ENCODE results near the gene USP3.

GRCh38 chr15:63522225-63522578 is 17.8 kb downstream of the USP3 start:
- no peak for TF ChIP-seq POLR2A (conservative IDR thresholded peaks at IDR 0.05)
- TF ChIP-seq EZH2 (IDR thresholded peaks at IDR 0.05; ENCODE audit: borderline replicate concordance, low read depth, low read length) = no peak
- no peak for TF ChIP-seq IRF2 (CRISPR knock-in tag; IDR thresholded peaks at IDR 0.05)
- TF ChIP-seq, protein P1, sequence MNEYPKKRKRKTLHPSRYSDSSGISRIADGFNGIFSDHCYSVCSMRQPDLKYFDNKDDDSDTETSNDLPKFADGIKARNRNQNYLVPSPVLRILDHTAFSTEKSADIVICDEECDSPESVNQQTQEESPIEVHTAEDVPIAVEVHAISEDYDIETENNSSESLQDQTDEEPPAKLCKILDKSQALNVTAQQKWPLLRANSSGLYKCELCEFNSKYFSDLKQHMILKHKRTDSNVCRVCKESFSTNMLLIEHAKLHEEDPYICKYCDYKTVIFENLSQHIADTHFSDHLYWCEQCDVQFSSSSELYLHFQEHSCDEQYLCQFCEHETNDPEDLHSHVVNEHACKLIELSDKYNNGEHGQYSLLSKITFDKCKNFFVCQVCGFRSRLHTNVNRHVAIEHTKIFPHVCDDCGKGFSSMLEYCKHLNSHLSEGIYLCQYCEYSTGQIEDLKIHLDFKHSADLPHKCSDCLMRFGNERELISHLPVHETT (CRISPR knock-in tag; conservative IDR thresholded peaks at IDR 0.05 in 1 of 2, IDR thresholded peaks at IDR 0.05 in 1 of 2) = no peak
- TF ChIP-seq, protein P2, sequence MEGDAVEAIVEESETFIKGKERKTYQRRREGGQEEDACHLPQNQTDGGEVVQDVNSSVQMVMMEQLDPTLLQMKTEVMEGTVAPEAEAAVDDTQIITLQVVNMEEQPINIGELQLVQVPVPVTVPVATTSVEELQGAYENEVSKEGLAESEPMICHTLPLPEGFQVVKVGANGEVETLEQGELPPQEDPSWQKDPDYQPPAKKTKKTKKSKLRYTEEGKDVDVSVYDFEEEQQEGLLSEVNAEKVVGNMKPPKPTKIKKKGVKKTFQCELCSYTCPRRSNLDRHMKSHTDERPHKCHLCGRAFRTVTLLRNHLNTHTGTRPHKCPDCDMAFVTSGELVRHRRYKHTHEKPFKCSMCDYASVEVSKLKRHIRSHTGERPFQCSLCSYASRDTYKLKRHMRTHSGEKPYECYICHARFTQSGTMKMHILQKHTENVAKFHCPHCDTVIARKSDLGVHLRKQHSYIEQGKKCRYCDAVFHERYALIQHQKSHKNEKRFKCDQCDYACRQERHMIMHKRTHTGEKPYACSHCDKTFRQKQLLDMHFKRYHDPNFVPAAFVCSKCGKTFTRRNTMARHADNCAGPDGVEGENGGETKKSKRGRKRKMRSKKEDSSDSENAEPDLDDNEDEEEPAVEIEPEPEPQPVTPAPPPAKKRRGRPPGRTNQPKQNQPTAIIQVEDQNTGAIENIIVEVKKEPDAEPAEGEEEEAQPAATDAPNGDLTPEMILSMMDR (IDR thresholded peaks at IDR 0.05 in 2 of 3, conservative IDR thresholded peaks at IDR 0.05 in 1 of 3; ENCODE audit: insufficient read depth in 2 of 3, low read depth in 1 of 3, low read length in 3 of 3) = no peak; a peak in 1 of 6 replicates
- TF ChIP-seq FOXK2 (conservative IDR thresholded peaks at IDR 0.05 in 1 of 2, IDR thresholded peaks at IDR 0.05 in 1 of 2; ENCODE audit: low read depth in 2 of 2) = no peak
- no peak for TF ChIP-seq ARHGAP35 (IDR thresholded peaks at IDR 0.05; ENCODE audit: partially characterized antibody)
- no peak for TF ChIP-seq NFXL1 (CRISPR knock-in tag; IDR thresholded peaks at IDR 0.05)
- no peak for TF ChIP-seq GABPB1 (CRISPR knock-in tag; IDR thresholded peaks at IDR 0.05)
- no peak for TF ChIP-seq POLR2H (tag; IDR thresholded peaks at IDR 0.05; ENCODE audit: low read depth)
- no peak for TF ChIP-seq CC2D1A (IDR thresholded peaks at IDR 0.05)
- TF ChIP-seq ZFP30 (CRISPR knock-in tag; IDR thresholded peaks at IDR 0.05; ENCODE audit: borderline replicate concordance) = no peak

Measured in K562 (cell line).